OCI-LY1 (cell line): Measurements from ENCODE around the gene ASNSD1.

Source experiments
- H2AFZ ChIP-seq: fragments of 200-600 bp; sonication (generic), shearing (Covaris generic); 2 replicates; pipeline ENCODE4 v1.6.0; 2014; ENCODE audit warnings: antibody characterized with exemption, mild to moderate bottlenecking, low read length
- H3F3A ChIP-seq: fragments of 200-600 bp; sonication (generic), shearing (Covaris generic); 2 replicates; pipeline ENCODE4 v1.6.0; 2014; ENCODE audit warnings: mild to moderate bottlenecking, antibody characterized with exemption, low read length, moderate library complexity; ENCODE audit not compliant: insufficient read depth
- H3K27ac ChIP-seq: fragments of 200-600 bp; sonication (generic); 2 replicates; pipeline ENCODE4 v1.5.1; 2014; ENCODE audit warnings: low read length, mixed run types, mild to moderate bottlenecking, low read depth; ENCODE audit not compliant: poor library complexity, severe bottlenecking
- H3K27me3 ChIP-seq: fragments of 200-600 bp; sonication (generic); 2 replicates; pipeline ENCODE4 v1.6.0; 2014; ENCODE audit warnings: antibody characterized with exemption, mild to moderate bottlenecking, low read length, moderate library complexity; ENCODE audit not compliant: insufficient read depth
- H3K36me3 ChIP-seq: fragments of 200-600 bp; sonication (generic); 2 replicates; pipeline ENCODE4 v1.6.1; 2014; ENCODE audit warnings: mild to moderate bottlenecking, antibody characterized with exemption, low read length, moderate library complexity, mixed read lengths; ENCODE audit not compliant: insufficient read depth
- H3K4me1 ChIP-seq: fragments of 200-600 bp; sonication (generic); 2 replicates; pipeline ENCODE4 v1.5.1; 2014; ENCODE audit warnings: mild to moderate bottlenecking, low read length, moderate library complexity; ENCODE audit not compliant: insufficient read depth, severe bottlenecking
- H3K4me2 ChIP-seq: fragments of 200-600 bp; sonication (generic), shearing (Covaris generic); 2 replicates; pipeline ENCODE4 v1.6.1; 2014; ENCODE audit warnings: low read length
- H3K4me3 ChIP-seq: fragments of 200-600 bp; sonication (generic); 2 replicates; pipeline ENCODE4 v1.5.1; 2014; ENCODE audit warnings: low read length, low read depth, mild to moderate bottlenecking, mixed read lengths; ENCODE audit not compliant: poor library complexity, severe bottlenecking
- H3K79me2 ChIP-seq: fragments of 200-600 bp; shearing (Covaris generic); 2 replicates; pipeline ENCODE4 v1.6.1; 2016; ENCODE audit warnings: mixed run types, low read length, mixed read lengths; ENCODE audit not compliant: insufficient read depth
- H3K9ac ChIP-seq: fragments of 200-600 bp; sonication (generic), shearing (Covaris generic); 2 replicates; pipeline ENCODE4 v1.6.1; 2014; ENCODE audit warnings: mild to moderate bottlenecking, low read length, mixed read lengths
- H3K9me2 ChIP-seq: fragments of 200-600 bp; sonication (generic), shearing (Covaris generic); 2 replicates; pipeline ENCODE4 v1.6.1; 2014; ENCODE audit warnings: low read depth, mild to moderate bottlenecking, low read length, mixed read lengths
- H3K9me3 ChIP-seq: fragments of 200-600 bp; shearing (Covaris generic); 2 replicates; pipeline ENCODE4 v1.6.1; 2014; ENCODE audit warnings: low read length, mixed read lengths
- H4K20me1 ChIP-seq: fragments of 200-600 bp; sonication (generic), shearing (Covaris generic); 2 replicates; pipeline ENCODE4 v1.6.0; 2016; ENCODE audit warnings: mild to moderate bottlenecking, low read length; ENCODE audit not compliant: insufficient read depth
- CTCF ChIP-seq: fragments of 200-600 bp; sonication (generic), shearing (Covaris generic); IDR thresholded peaks from 2 replicates; pipeline ENCODE4 v1.5.1; 2017; ENCODE audit warnings: mild to moderate bottlenecking, antibody characterized with exemption, low read length, moderate library complexity, mixed read lengths
- EZH2 ChIP-seq: fragments of 200-600 bp; sonication (generic), shearing (Covaris generic); IDR thresholded peaks from 2 replicates; pipeline ENCODE4 v1.8.0; 2017; ENCODE audit warnings: borderline replicate concordance, mixed run types, mild to moderate bottlenecking, antibody characterized with exemption, low read length, moderate library complexity, mixed read lengths

ASNSD1 gene

GRCh38 chr2:189631849-189632248, 29.4 kb upstream of the ASNSD1 start:
- no peak overlapping the region for H2AFZ ChIP-seq
- H3K79me2 ChIP-seq = no peaks in the 10 kb centered on the region
- H3K9ac ChIP-seq = no peak overlapping the region
- H3K36me3 ChIP-seq = no peaks in the 10 kb centered on the region
- no peak overlapping the region for H3K27ac ChIP-seq
- no peaks in the 10 kb centered on the region for H3K27me3 ChIP-seq
- no peak overlapping the region for H3K4me3 ChIP-seq
- H3K9me2 ChIP-seq = no peaks in the 10 kb centered on the region
- TF ChIP-seq EZH2 = no peak
- no peak for TF ChIP-seq CTCF
- H3K4me2 ChIP-seq = no peak overlapping the region
- no peaks in the 10 kb centered on the region for H3K9me3 ChIP-seq
- H3K4me1 ChIP-seq = no peaks in the 10 kb centered on the region
- no peaks in the 10 kb centered on the region for H4K20me1 ChIP-seq
- H3F3A ChIP-seq = no peaks in the 10 kb centered on the region

GRCh38 chr2:189633392-189633811, 27.9 kb upstream of the ASNSD1 start:
- Histone ChIP-seq H3K4me1 (no peaks in the 10 kb centered on the region), H3K27ac (no peak overlapping the region), H3K4me2 (no peak overlapping the region), H3K9ac (no peak overlapping the region), H3K9me3 (no peaks in the 10 kb centered on the region), H2AFZ (no peak overlapping the region), H3K4me3 (no peak overlapping the region), H3K36me3 (no peaks in the 10 kb centered on the region), H3K9me2 (no peaks in the 10 kb centered on the region), H3K27me3 (no peaks in the 10 kb centered on the region), H3K79me2 (no peaks in the 10 kb centered on the region), H3F3A (no peaks in the 10 kb centered on the region), H4K20me1 (no peaks in the 10 kb centered on the region)
- TF ChIP-seq EZH2 (no peak), CTCF (peak; percentile 44)

- Histone ChIP-seq H3K4me1 (no peaks in the 10 kb centered on the region), H3K4me3 (no peak overlapping the region), H3K9me3 (no peaks in the 10 kb centered on the region), H3K9me2 (no peaks in the 10 kb centered on the region), H2AFZ (no peak overlapping the region), H3K27me3 (no peaks in the 10 kb centered on the region), H3F3A (no peaks in the 10 kb centered on the region), H3K9ac (no peak overlapping the region), H4K20me1 (no peaks in the 10 kb centered on the region), H3K27ac (no peak overlapping the region), H3K79me2 (no peaks in the 10 kb centered on the region), H3K4me2 (no peak overlapping the region), H3K36me3 (no peaks in the 10 kb centered on the region)
- TF ChIP-seq CTCF = no peak
- TF ChIP-seq EZH2 = no peak
Observed at GRCh38 chr2:189635353-189635752, 25.9 kb upstream of the ASNSD1 start.
